Neural cell (in vitro differentiated cells): ENCODE results near the gene MYO9B. TPM values are rescaled to one million over a fixed set of nuclear protein-coding genes. Genes with fewer than 3 reads are reported as not detected.

ENCODE experiments used
- H2AFZ ChIP-seq: fragments of 200-600, 300-800 bp; sonication (generic), shearing (Covaris generic); 2 replicates; pipeline ENCODE4 v1.6.0; 2014; ENCODE audit warnings: low read depth, mild to moderate bottlenecking, antibody characterized with exemption, low read length, moderate library complexity
- H3F3A ChIP-seq: fragments of 200-600 bp; shearing (Covaris generic); 2 replicates; pipeline ENCODE4 v1.6.1; 2016; ENCODE audit warnings: mild to moderate bottlenecking, moderate library complexity, mixed read lengths, antibody characterized with exemption, low read length; ENCODE audit not compliant: insufficient read depth, poor library complexity, severe bottlenecking
- H3K27ac ChIP-seq: fragments of 200-600, 300-800 bp; sonication (generic), shearing (Covaris generic); 2 replicates; pipeline ENCODE4 v1.5.1; 2014; ENCODE audit warnings: mild to moderate bottlenecking, low read length, moderate library complexity
- H3K27me3 ChIP-seq: fragments of 300-800, 200-600 bp; sonication (generic), shearing (Covaris generic); 2 replicates; pipeline ENCODE4 v1.6.0; 2014; ENCODE audit warnings: mild to moderate bottlenecking, low read depth, low read length, moderate library complexity; ENCODE audit not compliant: insufficient read depth
- H3K36me3 ChIP-seq: fragments of 300-800, 200-600 bp; sonication (generic), shearing (Covaris generic); 2 replicates; pipeline ENCODE4 v1.5.1; 2014; ENCODE audit warnings: mild to moderate bottlenecking, antibody characterized with exemption, low read length, moderate library complexity; ENCODE audit not compliant: insufficient read depth
- H3K4me2 ChIP-seq: fragments of 300-800, 200-600 bp; sonication (generic), shearing (Covaris generic); 2 replicates; pipeline ENCODE4 v1.6.0; 2014; ENCODE audit warnings: mild to moderate bottlenecking, low read length
- H3K4me3 ChIP-seq: fragments of 300-800, 200-600 bp; sonication (generic), shearing (Covaris generic); 2 replicates; pipeline ENCODE4 v1.5.1; 2014; ENCODE audit warnings: mild to moderate bottlenecking, low read length, moderate library complexity
- H3K79me2 ChIP-seq: fragments of 200-600 bp; shearing (Covaris generic); replicated peaks from 2 replicates; pipeline ENCODE4 v1.6.0; 2014; ENCODE audit warnings: mild to moderate bottlenecking, low read length, moderate library complexity; ENCODE audit not compliant: insufficient read depth
- H3K9ac ChIP-seq: fragments of 300-800, 200-600 bp; sonication (generic), shearing (Covaris generic); 2 replicates; pipeline ENCODE4 v1.6.1; 2016; ENCODE audit warnings: mild to moderate bottlenecking, low read length, mixed read lengths
- H3K9me2 ChIP-seq: fragments of 200-600 bp; shearing (Covaris generic); 2 replicates; pipeline ENCODE4 v1.6.1; 2016; ENCODE audit warnings: mild to moderate bottlenecking, low read length, mixed read lengths; ENCODE audit not compliant: insufficient read depth
- H3K9me3 ChIP-seq: fragments of 200-600, 300-800 bp; sonication (generic), shearing (Covaris generic); 2 replicates; pipeline ENCODE4 v1.6.1; 2016; ENCODE audit warnings: mild to moderate bottlenecking, mixed run types, low read length, moderate library complexity, mixed read lengths
- H4K20me1 ChIP-seq: fragments of 200-600 bp; shearing (Covaris generic); 2 replicates; pipeline ENCODE4 v1.6.1; 2016; ENCODE audit warnings: mild to moderate bottlenecking, mixed run types; ENCODE audit not compliant: insufficient read depth
- EZH2 ChIP-seq: fragments of 200-600, 300-800 bp; shearing (Covaris generic), sonication (generic); IDR thresholded peaks from 2 replicates; pipeline ENCODE4 v1.6.1; 2014; ENCODE audit warnings: antibody characterized with exemption, low read length, borderline replicate concordance, mild to moderate bottlenecking; ENCODE audit not compliant: insufficient read depth, poor library complexity, severe bottlenecking
- MXI1 ChIP-seq: fragments of 450-650 bp; conservative IDR thresholded peaks from 2 replicates; pipeline ENCODE4 v1.6.1; 2014; ENCODE audit warnings: antibody characterized with exemption, mild to moderate bottlenecking; ENCODE audit not compliant: poor library complexity, severe bottlenecking
- POLR2AphosphoS5 ChIP-seq: IDR thresholded peaks from 2 replicates; pipeline ENCODE4 v1.6.1; 2012
- RAD21 ChIP-seq: fragments of 450-650 bp; conservative IDR thresholded peaks from 2 replicates; pipeline ENCODE4 v1.6.1; 2014; ENCODE audit warnings: antibody characterized with exemption, mild to moderate bottlenecking, moderate library complexity
- REST ChIP-seq: IDR thresholded peaks from 2 replicates; pipeline ENCODE4 v1.6.1; 2012; ENCODE audit warnings: borderline replicate concordance
- TAF1 ChIP-seq: IDR thresholded peaks from 2 replicates; pipeline ENCODE4 v1.6.1; 2012; ENCODE audit warnings: low read depth
- polyA plus RNA-seq: library from polyadenylated mRNA; depleted of rRNA; stranded (reverse); fragments of >200 nt; gene quantifications from 2 replicates; pipeline ENCODE4 v1.2.3, GENCODE V29; 2014

MYO9B gene
- polyA plus RNA-seq, 1 donor from 2014 or later, result 27.2 TPM

GRCh38 chr19:17243830-17244617 is 168.4 kb downstream of the MYO9B start:
- Histone ChIP-seq H4K20me1 (no peaks in the 10 kb centered on the region), H3K9me2 (no peaks in the 10 kb centered on the region), H3K79me2 (peaks cover 13% of the 10 kb centered on the region), H3K27me3 (no peaks in the 10 kb centered on the region), H3K4me2 (peak overlapping the region; percentile 59), H3K36me3 (no peaks in the 10 kb centered on the region), H3K9ac (peak overlapping the region; percentile 57), H3F3A (no peaks in the 10 kb centered on the region), H2AFZ (no peak overlapping the region), H3K9me3 (no peaks in the 10 kb centered on the region), H3K27ac (no peak overlapping the region), H3K4me3 (peak overlapping the region; percentile 70)
- TF ChIP-seq EZH2, result no peak
- TF ChIP-seq TAF1, result no peak
- TF ChIP-seq MXI1, result no peak

GRCh38 chr19:17244618-17245534 is 169.3 kb downstream of the MYO9B start:
- Histone ChIP-seq H3K4me3 (peak overlapping the region; percentile 70), H3K27ac (no peak overlapping the region), H3K4me2 (peak overlapping the region; percentile 59), H3K9ac (peak overlapping the region; percentile 57), H3K9me3 (no peaks in the 10 kb centered on the region), H3K36me3 (no peaks in the 10 kb centered on the region), H3F3A (no peaks in the 10 kb centered on the region), H2AFZ (no peak overlapping the region), H4K20me1 (no peaks in the 10 kb centered on the region), H3K79me2 (peaks cover 13% of the 10 kb centered on the region), H3K9me2 (no peaks in the 10 kb centered on the region), H3K27me3 (no peaks in the 10 kb centered on the region)
- TF ChIP-seq MXI1 (peak; percentile 37), POLR2AphosphoS5 (no peak), TAF1 (no peak), RAD21 (no peak)

- H3K36me3 ChIP-seq, result no peaks in the 10 kb centered on the region
- H3F3A ChIP-seq, result no peaks in the 10 kb centered on the region
- peaks cover 13% of the 10 kb centered on the region for H3K79me2 ChIP-seq
- H3K9ac ChIP-seq, result peak within 1 kb of the TSS; percentile 89
- H3K9me2 ChIP-seq, result no peaks in the 10 kb centered on the region
- H2AFZ ChIP-seq, result peak within 1 kb of the TSS; percentile 62
- H3K27me3 ChIP-seq, result no peaks in the 10 kb centered on the region
- H3K4me3 ChIP-seq, result peak within 1 kb of the TSS; percentile 73
- peak within 1 kb of the TSS; percentile 64 for H3K27ac ChIP-seq
- peak within 1 kb of the TSS; percentile 68 for H3K4me2 ChIP-seq
- no peaks in the 10 kb centered on the region for H4K20me1 ChIP-seq
- no peak for TF ChIP-seq REST
- no peaks in the 10 kb centered on the region for H3K9me3 ChIP-seq
These were observed 170.0 kb downstream of the MYO9B start, which contains the start of gene NR2F6 for GRCh38 chr19:17245535-17245984. TSS of gene NR2F6 (minus strand) at chr19:17245919. CDS start at chr19:17245220, 699 bp downstream.
